ENCODE measurements around the gene RPL19.
A peak's percentile ranks its signal among the peaks of the same experiment; 100 is the strongest.

RPL19 gene

GRCh38 chr17:39218906-39219305, 18.8 kb downstream of the RPL19 start:
- Mint-ChIP-seq H3K4me1 (ENCODE audit: low read depth) (peaks cover 4% of the 10 kb centered on the region), H3K4me3 (no peak overlapping the region), H3K9me3 (no peaks in the 10 kb centered on the region), H3K36me3 (ENCODE audit: low read depth) (no peaks in the 10 kb centered on the region), H3K27ac (no peak overlapping the region), H3K27me3 (ENCODE audit: low read depth) (peaks cover 48% of the 10 kb centered on the region)

- H3K27ac Mint-ChIP-seq, result no peak overlapping the region
- H3K4me1 Mint-ChIP-seq (ENCODE audit: low read depth), result peaks cover 4% of the 10 kb centered on the region
- H3K36me3 Mint-ChIP-seq (ENCODE audit: low read depth), result no peaks in the 10 kb centered on the region
- no peak overlapping the region for H3K4me3 Mint-ChIP-seq
- no peaks in the 10 kb centered on the region for H3K9me3 Mint-ChIP-seq
- H3K27me3 Mint-ChIP-seq (ENCODE audit: low read depth), result peaks cover 54% of the 10 kb centered on the region
Measured at GRCh38 chr17:39219647-39220154, 19.6 kb downstream of the RPL19 start.

GRCh38 chr17:39221572-39221971, 21.5 kb downstream of the RPL19 start:
- Mint-ChIP-seq H3K27ac (no peak overlapping the region), H3K36me3 (ENCODE audit: low read depth) (no peaks in the 10 kb centered on the region), H3K4me1 (ENCODE audit: low read depth) (peaks cover 8% of the 10 kb centered on the region), H3K9me3 (no peaks in the 10 kb centered on the region), H3K27me3 (ENCODE audit: low read depth) (peaks cover 56% of the 10 kb centered on the region), H3K4me3 (no peak overlapping the region)

- no peaks in the 10 kb centered on the region for H3K36me3 Mint-ChIP-seq (ENCODE audit: low read depth)
- H3K27me3 Mint-ChIP-seq (ENCODE audit: low read depth), result peaks cover 56% of the 10 kb centered on the region
- H3K9me3 Mint-ChIP-seq, result no peaks in the 10 kb centered on the region
- peaks cover 6% of the 10 kb centered on the region for H3K4me1 Mint-ChIP-seq (ENCODE audit: low read depth)
- no peak overlapping the region for H3K27ac Mint-ChIP-seq
- no peak overlapping the region for H3K4me3 Mint-ChIP-seq
Measured at GRCh38 chr17:39222151-39222550, 22.1 kb downstream of the RPL19 start.

- Mint-ChIP-seq H3K9me3 (no peaks in the 10 kb centered on the region), H3K4me3 (no peak overlapping the region), H3K4me1 (ENCODE audit: low read depth) (peaks cover 4% of the 10 kb centered on the region), H3K27ac (no peak overlapping the region), H3K36me3 (ENCODE audit: low read depth) (no peaks in the 10 kb centered on the region), H3K27me3 (ENCODE audit: low read depth) (peaks cover 60% of the 10 kb centered on the region)
Measured at GRCh38 chr17:39222866-39223834, 23.1 kb downstream of the RPL19 start.

- H3K36me3 Mint-ChIP-seq (ENCODE audit: low read depth), result no peaks in the 10 kb centered on the region
- H3K9me3 Mint-ChIP-seq, result no peaks in the 10 kb centered on the region
- no peak overlapping the region for H3K4me3 Mint-ChIP-seq
- no peak overlapping the region for H3K27ac Mint-ChIP-seq
- H3K27me3 Mint-ChIP-seq (ENCODE audit: low read depth), result peaks cover 58% of the 10 kb centered on the region
- H3K4me1 Mint-ChIP-seq (ENCODE audit: low read depth), result peaks cover 4% of the 10 kb centered on the region
Measured at GRCh38 chr17:39223907-39224777, 24.1 kb downstream of the RPL19 start.

- H3K4me3 Mint-ChIP-seq, result peak overlapping the region; percentile 61
- H3K36me3 Mint-ChIP-seq (ENCODE audit: low read depth), result no peaks in the 10 kb centered on the region
- H3K27me3 Mint-ChIP-seq (ENCODE audit: low read depth), result peaks cover 60% of the 10 kb centered on the region
- H3K27ac Mint-ChIP-seq, result no peak overlapping the region
- H3K4me1 Mint-ChIP-seq (ENCODE audit: low read depth), result peaks cover 4% of the 10 kb centered on the region
- no peaks in the 10 kb centered on the region for H3K9me3 Mint-ChIP-seq
Measured at GRCh38 chr17:39224778-39225307, 24.8 kb downstream of the RPL19 start.

- no peak within 1 kb of the TSS for H3K27ac Mint-ChIP-seq
- no peaks in the 10 kb centered on the region for H3K9me3 Mint-ChIP-seq
- H3K4me3 Mint-ChIP-seq, result peak within 1 kb of the TSS; percentile 61
- peaks cover 61% of the 10 kb centered on the region for H3K27me3 Mint-ChIP-seq (ENCODE audit: low read depth)
- H3K4me1 Mint-ChIP-seq (ENCODE audit: low read depth), result peaks cover 4% of the 10 kb centered on the region
- H3K36me3 Mint-ChIP-seq (ENCODE audit: low read depth), result no peaks in the 10 kb centered on the region
Measured at GRCh38 chr17:39225308-39225958, 25.4 kb downstream of the RPL19 start, which contains the start of gene STAC2. STAC2 (minus strand) TSS chr17:39225945; CDS start chr17:39225502, 443 bp downstream.

- H3K27me3 Mint-ChIP-seq (ENCODE audit: low read depth), result peaks cover 61% of the 10 kb centered on the region
- no peak overlapping the region for H3K27ac Mint-ChIP-seq
- H3K36me3 Mint-ChIP-seq (ENCODE audit: low read depth), result no peaks in the 10 kb centered on the region
- H3K4me3 Mint-ChIP-seq, result peak overlapping the region; percentile 46
- H3K9me3 Mint-ChIP-seq, result no peaks in the 10 kb centered on the region
- H3K4me1 Mint-ChIP-seq (ENCODE audit: low read depth), result peaks cover 4% of the 10 kb centered on the region
Measured at GRCh38 chr17:39225959-39226683, 26.0 kb downstream of the RPL19 start.

GRCh38 chr17:39227364-39227919, 27.4 kb downstream of the RPL19 start:
- Mint-ChIP-seq H3K36me3 (ENCODE audit: low read depth) (no peaks in the 10 kb centered on the region), H3K27me3 (ENCODE audit: low read depth) (peaks cover 57% of the 10 kb centered on the region), H3K9me3 (no peaks in the 10 kb centered on the region), H3K4me1 (ENCODE audit: low read depth) (peaks cover 14% of the 10 kb centered on the region), H3K27ac (no peak overlapping the region), H3K4me3 (no peak overlapping the region)

- H3K4me3 Mint-ChIP-seq, result no peak overlapping the region
- H3K9me3 Mint-ChIP-seq, result no peaks in the 10 kb centered on the region
- H3K27me3 Mint-ChIP-seq (ENCODE audit: low read depth), result peaks cover 40% of the 10 kb centered on the region
- peaks cover 14% of the 10 kb centered on the region for H3K4me1 Mint-ChIP-seq (ENCODE audit: low read depth)
- no peak overlapping the region for H3K27ac Mint-ChIP-seq
- H3K36me3 Mint-ChIP-seq (ENCODE audit: low read depth), result no peaks in the 10 kb centered on the region
Measured at GRCh38 chr17:39229274-39229913, 29.3 kb downstream of the RPL19 start.

GRCh38 chr17:39230361-39230760, 30.3 kb downstream of the RPL19 start:
- Mint-ChIP-seq H3K9me3 (no peaks in the 10 kb centered on the region), H3K36me3 (ENCODE audit: low read depth) (no peaks in the 10 kb centered on the region), H3K4me3 (no peak overlapping the region), H3K4me1 (ENCODE audit: low read depth) (peaks cover 14% of the 10 kb centered on the region), H3K27ac (no peak overlapping the region), H3K27me3 (ENCODE audit: low read depth) (peaks cover 36% of the 10 kb centered on the region)

- Mint-ChIP-seq H3K4me3 (no peak overlapping the region), H3K27ac (no peak overlapping the region), H3K9me3 (no peaks in the 10 kb centered on the region), H3K4me1 (ENCODE audit: low read depth) (peaks cover 10% of the 10 kb centered on the region), H3K27me3 (ENCODE audit: low read depth) (peaks cover 32% of the 10 kb centered on the region), H3K36me3 (ENCODE audit: low read depth) (no peaks in the 10 kb centered on the region)
Measured at GRCh38 chr17:39231091-39231561, 31.0 kb downstream of the RPL19 start.
